SU-DHL-6 (cell line): ENCODE measurements around the gene RAB1B.

ENCODE experiments used
- H2AFZ ChIP-seq: fragments of 200-600 bp; sonication (generic); 2 replicates; pipeline ENCODE4 v1.6.1; 2014; ENCODE audit warnings: low read depth, mild to moderate bottlenecking, moderate library complexity, mixed read lengths, antibody characterized with exemption, low read length; ENCODE audit not compliant: severe bottlenecking
- H3F3A ChIP-seq: fragments of 200-600 bp; shearing (Covaris generic); 2 replicates; pipeline ENCODE4 v1.6.0; 2016; ENCODE audit warnings: antibody characterized with exemption, mild to moderate bottlenecking; ENCODE audit not compliant: insufficient read depth
- H3K27ac ChIP-seq: fragments of 200-600 bp; sonication (generic); 2 replicates; pipeline ENCODE4 v1.5.1; 2016; ENCODE audit warnings: low read depth, mild to moderate bottlenecking, low read length, moderate library complexity, mixed read lengths
- H3K27me3 ChIP-seq: fragments of 200-600 bp; sonication (generic), shearing (Covaris generic); 2 replicates; pipeline ENCODE4 v1.6.0; 2014; ENCODE audit warnings: mild to moderate bottlenecking, low read length
- H3K36me3 ChIP-seq: fragments of 200-600 bp; sonication (generic); 2 replicates; pipeline ENCODE4 v1.6.1; 2014; ENCODE audit warnings: mild to moderate bottlenecking, low read length, mixed read lengths
- H3K4me2 ChIP-seq: fragments of 300-600, 200-600 bp; shearing (Covaris generic), sonication (generic); 2 replicates; pipeline ENCODE4 v1.6.0; 2014; ENCODE audit warnings: low read length, low read depth, mild to moderate bottlenecking; ENCODE audit not compliant: poor library complexity, severe bottlenecking
- H3K4me3 ChIP-seq: fragments of 200-600 bp; sonication (generic); 2 replicates; pipeline ENCODE4 v1.5.1; 2014; ENCODE audit warnings: antibody characterized with exemption, low read length, mild to moderate bottlenecking, mixed read lengths; ENCODE audit not compliant: insufficient read depth, poor library complexity, severe bottlenecking
- H3K79me2 ChIP-seq: fragments of 200-600 bp; sonication (generic); 2 replicates; pipeline ENCODE4 v1.6.1; 2014; ENCODE audit warnings: mild to moderate bottlenecking, low read length, moderate library complexity; ENCODE audit not compliant: insufficient read depth
- H3K9ac ChIP-seq: fragments of 200-600 bp; sonication (generic); 2 replicates; pipeline ENCODE4 v1.7.0; 2014; ENCODE audit warnings: mild to moderate bottlenecking, low read length
- H3K9me2 ChIP-seq: fragments of 200-600 bp; sonication (generic); replicated peaks from 2 replicates; pipeline ENCODE4 v1.6.1; 2014; ENCODE audit warnings: low read length; ENCODE audit not compliant: insufficient read depth
- H3K9me3 ChIP-seq: fragments of 200-600 bp; sonication (generic); 2 replicates; pipeline ENCODE4 v1.6.1; 2014; ENCODE audit warnings: low read length, mixed read lengths; ENCODE audit not compliant: insufficient read depth
- H4K20me1 ChIP-seq: fragments of 200-600 bp; sonication (generic); 2 replicates; pipeline ENCODE4 v1.6.1; 2014; ENCODE audit warnings: low read depth, mild to moderate bottlenecking, antibody characterized with exemption, low read length, moderate library complexity, mixed read lengths
- CTCF ChIP-seq: fragments of 200-600 bp; sonication (generic); IDR thresholded peaks from one replicate; pipeline ENCODE4 v1.5.1; 2017; ENCODE audit warnings: antibody characterized with exemption, mild to moderate bottlenecking, low read length, moderate library complexity; ENCODE audit not compliant: insufficient read depth, poor library complexity, severe bottlenecking
- EZH2phosphoT487 ChIP-seq: fragments of 200-600 bp; sonication (generic), shearing (Covaris generic); conservative IDR thresholded peaks from 2 replicates; pipeline ENCODE4 v1.6.1; 2018; ENCODE audit warnings: mild to moderate bottlenecking, antibody characterized with exemption, low read length, moderate library complexity, mixed read lengths

RAB1B gene

GRCh38 chr11:66230156-66230555, 38.3 kb upstream of the RAB1B start:
- Histone ChIP-seq H3K27me3 (no peaks in the 10 kb centered on the region), H3K4me2 (no peak overlapping the region), H2AFZ (no peak overlapping the region), H3K9me3 (no peaks in the 10 kb centered on the region), H3K9ac (no peak overlapping the region), H3K4me3 (no peak overlapping the region), H3K36me3 (no peaks in the 10 kb centered on the region), H3K27ac (no peak overlapping the region), H3K9me2 (no peaks in the 10 kb centered on the region), H3K79me2 (no peaks in the 10 kb centered on the region), H4K20me1 (no peaks in the 10 kb centered on the region), H3F3A (no peaks in the 10 kb centered on the region)
- TF ChIP-seq EZH2phosphoT487 (no peak), CTCF (no peak)

GRCh38 chr11:66230978-66231377, 37.5 kb upstream of the RAB1B start:
- Histone ChIP-seq H3K36me3 (no peaks in the 10 kb centered on the region), H3K27me3 (no peaks in the 10 kb centered on the region), H3K4me2 (no peak overlapping the region), H3K9ac (no peak overlapping the region), H3F3A (no peaks in the 10 kb centered on the region), H3K9me3 (no peaks in the 10 kb centered on the region), H3K27ac (no peak overlapping the region), H3K79me2 (no peaks in the 10 kb centered on the region), H2AFZ (no peak overlapping the region), H3K9me2 (no peaks in the 10 kb centered on the region), H3K4me3 (no peak overlapping the region), H4K20me1 (no peaks in the 10 kb centered on the region)
- no peak for TF ChIP-seq EZH2phosphoT487
- no peak for TF ChIP-seq CTCF

- H3F3A ChIP-seq, result no peaks in the 10 kb centered on the region
- H3K27me3 ChIP-seq, result no peaks in the 10 kb centered on the region
- no peak overlapping the region for H3K9ac ChIP-seq
- no peak overlapping the region for H3K27ac ChIP-seq
- H2AFZ ChIP-seq, result no peak overlapping the region
- no peaks in the 10 kb centered on the region for H3K9me2 ChIP-seq
- H3K4me2 ChIP-seq, result no peak overlapping the region
- no peaks in the 10 kb centered on the region for H3K9me3 ChIP-seq
- H3K4me3 ChIP-seq, result no peak overlapping the region
- no peaks in the 10 kb centered on the region for H3K79me2 ChIP-seq
- TF ChIP-seq CTCF, result no peak
- no peak for TF ChIP-seq EZH2phosphoT487
- no peaks in the 10 kb centered on the region for H4K20me1 ChIP-seq
- no peaks in the 10 kb centered on the region for H3K36me3 ChIP-seq
These were observed 36.9 kb upstream of the RAB1B start for GRCh38 chr11:66231561-66231960.

GRCh38 chr11:66232769-66233168, 35.7 kb upstream of the RAB1B start:
- Histone ChIP-seq H3K9ac (no peak overlapping the region), H3K36me3 (no peaks in the 10 kb centered on the region), H3K27me3 (no peaks in the 10 kb centered on the region), H3F3A (no peaks in the 10 kb centered on the region), H3K9me3 (no peaks in the 10 kb centered on the region), H4K20me1 (no peaks in the 10 kb centered on the region), H3K4me2 (no peak overlapping the region), H3K4me3 (no peak overlapping the region), H2AFZ (no peak overlapping the region), H3K9me2 (no peaks in the 10 kb centered on the region), H3K27ac (no peak overlapping the region), H3K79me2 (no peaks in the 10 kb centered on the region)
- TF ChIP-seq CTCF, result no peak
